NOMO-1 treated with dmso at 0.1 percent for 144 hours (cell line): Measurements from ENCODE around the gene MYL6B.

Experiments used
- DNase-seq: peaks from one replicate; lab custom pipeline; 2025; ENCODE audit not compliant: unreplicated experiment; lab: John Stamatoyannopoulos, UW

MYL6B gene

DNA sequence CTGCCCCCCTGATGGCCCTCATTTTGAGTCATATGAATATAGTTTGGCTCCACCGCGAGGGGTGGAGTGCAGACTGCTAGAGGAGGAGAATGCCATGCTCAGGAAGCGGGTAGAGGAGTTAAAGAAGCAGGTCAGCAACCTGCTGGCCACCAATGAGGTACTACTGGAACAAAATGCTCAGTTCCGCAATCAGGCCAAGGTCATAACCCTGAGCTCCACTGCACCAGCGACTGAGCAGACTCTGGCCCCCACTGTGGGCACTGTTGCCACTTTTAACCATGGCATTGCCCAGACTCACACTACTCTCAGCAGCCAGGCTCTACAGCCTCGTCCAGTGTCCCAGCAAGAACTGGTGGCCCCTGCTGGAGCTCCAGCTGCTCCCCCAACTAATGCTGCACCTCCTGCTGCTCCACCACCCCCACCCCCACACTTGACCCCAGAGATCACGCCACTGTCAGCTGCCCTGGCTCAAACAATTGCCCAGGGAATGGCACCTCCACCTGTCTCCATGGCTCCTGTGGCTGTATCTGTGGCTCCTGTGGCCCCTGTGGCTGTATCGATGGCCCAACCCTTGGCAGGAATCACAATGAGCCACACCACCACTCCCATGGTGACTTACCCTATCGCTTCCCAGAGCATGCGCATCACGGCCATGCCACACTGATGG, 31.1 kb upstream of the MYL6B start:
- no peak for DNase-seq

GRCh38 chr12:56122637-56123036, 29.8 kb upstream of the MYL6B start:
- no peak for DNase-seq

DNA sequence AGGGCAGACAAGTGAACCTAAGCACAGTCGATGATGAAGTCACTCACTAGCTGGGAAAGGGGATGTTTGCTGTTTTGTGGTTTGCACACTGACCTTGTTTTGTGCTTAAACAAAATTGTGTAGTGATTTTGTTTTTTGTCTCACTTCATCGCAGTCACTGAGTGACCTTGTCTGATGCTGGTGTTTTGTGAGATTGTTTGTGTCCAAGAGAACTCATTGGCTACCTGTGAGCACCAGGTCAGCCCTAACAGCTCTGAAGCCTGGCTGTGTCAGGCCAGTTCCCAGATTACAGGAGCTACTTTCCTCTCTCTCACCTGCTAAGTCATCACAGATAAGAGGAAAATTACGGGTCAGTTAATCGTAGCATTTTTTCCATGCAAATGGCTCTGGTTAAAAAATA, 28.3 kb upstream of the MYL6B start:
- no peak for DNase-seq

DNA sequence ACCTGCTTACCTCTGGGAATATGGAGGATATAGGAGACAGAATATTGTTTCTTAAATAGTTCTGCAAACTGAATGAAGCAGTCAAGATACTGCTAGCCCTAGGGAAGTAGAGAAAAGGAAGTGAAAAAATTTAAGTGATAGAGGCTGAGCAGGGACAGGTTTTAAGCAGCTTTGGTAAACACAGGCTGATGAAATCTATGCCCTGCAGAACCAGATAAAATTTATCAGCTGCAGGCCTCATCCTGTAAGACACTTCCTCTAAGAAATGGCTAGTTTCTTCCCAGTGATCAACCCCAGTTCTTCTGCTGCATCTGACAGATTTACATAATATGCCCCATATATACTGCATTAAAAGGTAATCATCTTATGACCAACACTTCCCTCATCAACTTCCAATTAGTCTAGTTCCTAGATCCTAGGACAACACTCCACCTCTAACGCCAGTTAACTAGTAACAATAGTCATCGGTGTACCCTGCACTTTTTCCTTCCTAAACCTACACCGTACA, 25.6 kb upstream of the MYL6B start:
- DNase-seq: peak; percentile 69

DNA sequence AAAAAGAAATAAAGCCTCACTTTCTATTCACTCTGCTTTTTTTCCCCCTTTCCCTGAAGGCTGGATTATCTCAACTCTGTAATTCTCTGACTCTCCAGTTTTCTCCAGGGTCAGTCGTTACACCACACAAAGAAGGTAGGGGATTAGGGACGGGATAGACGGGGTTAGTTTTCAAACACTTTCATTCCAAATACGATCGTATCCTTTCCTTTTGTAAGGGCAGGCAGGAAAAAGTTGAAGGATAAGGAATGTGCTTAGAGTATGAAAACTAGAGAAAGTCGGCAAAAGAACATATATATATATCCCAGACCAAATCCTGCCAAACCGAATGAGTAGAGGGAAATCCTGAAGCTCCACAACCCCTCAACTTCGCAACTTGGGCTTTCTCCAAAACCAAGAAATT, 24.9 kb upstream of the MYL6B start:
- no peak for DNase-seq

DNA sequence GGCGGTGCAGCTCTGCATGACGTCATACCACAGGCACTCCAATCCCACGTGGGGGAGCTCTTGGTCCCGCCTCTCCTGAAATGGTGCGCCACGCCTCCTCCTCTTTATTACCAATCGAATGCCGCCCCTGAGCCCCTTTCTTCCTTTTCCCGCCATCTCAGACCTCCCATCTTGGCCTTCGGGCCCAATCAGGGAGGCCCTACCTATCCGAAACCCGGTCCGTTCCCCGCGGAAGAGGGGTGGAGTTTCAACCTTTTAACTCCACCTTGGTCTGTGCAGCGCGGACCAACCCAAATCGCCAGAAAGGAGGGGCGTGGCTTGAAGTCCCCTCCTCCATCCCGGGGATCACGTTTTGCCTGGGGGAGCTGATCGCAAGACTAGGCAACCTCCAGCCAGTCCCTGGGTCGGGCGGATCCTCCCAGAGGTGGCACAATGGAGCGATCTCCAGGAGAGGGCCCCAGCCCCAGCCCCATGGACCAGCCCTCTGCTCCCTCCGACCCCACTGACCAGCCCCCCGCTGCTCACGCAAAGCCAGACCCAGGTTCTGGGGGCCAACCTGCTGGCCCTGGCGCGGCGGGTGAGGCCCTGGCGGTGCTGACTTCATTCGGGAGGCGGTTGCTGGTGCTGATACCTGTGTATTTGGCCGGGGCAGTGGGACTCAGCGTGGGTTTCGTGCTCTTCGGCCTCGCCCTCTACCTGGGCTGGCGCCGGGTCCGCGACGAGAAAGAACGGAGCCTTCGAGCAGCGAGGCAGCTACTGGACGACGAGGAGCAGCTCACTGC, 24.3 kb upstream of the MYL6B start, which contains the start of gene ESYT1:
Gene ESYT1, plus strand, starts transcription at position 380 of the 782 bp plus-strand sequence. Its CDS starts 53 bp downstream, at position 433.
- DNase-seq: peak; percentile 99

DNA sequence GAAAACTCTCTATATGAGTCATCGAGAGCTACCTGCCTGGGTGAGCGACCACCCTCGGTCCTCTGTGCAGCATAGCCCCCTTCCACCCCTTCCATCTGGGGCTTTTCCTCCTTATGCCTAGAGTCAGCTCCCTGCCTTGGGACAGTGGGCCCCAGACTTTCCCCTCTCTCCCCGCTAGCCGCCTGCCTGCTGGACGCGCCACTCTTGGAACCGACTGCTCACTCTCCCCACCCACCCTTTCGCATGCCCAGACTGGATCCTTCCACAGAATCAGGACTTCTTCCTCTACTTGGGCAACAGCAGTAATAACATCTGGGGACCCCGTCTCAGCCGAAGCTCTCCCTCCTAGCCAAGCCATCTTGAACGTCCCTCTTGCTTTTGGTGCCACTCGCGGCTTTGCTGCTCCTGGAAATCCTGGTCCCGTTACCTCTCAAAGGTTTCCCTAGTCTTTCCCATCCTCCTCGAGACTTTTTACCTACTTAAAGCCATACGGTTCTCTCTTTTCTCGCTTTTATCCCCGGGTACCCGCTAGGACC, 23.6 kb upstream of the MYL6B start:
- DNase-seq: no peak

- peak; percentile 69 for DNase-seq
Measured at GRCh38 chr12:56129206-56129941, 23.0 kb upstream of the MYL6B start.

GRCh38 chr12:56129942-56130495, 22.4 kb upstream of the MYL6B start:
- DNase-seq: no peak

DNA sequence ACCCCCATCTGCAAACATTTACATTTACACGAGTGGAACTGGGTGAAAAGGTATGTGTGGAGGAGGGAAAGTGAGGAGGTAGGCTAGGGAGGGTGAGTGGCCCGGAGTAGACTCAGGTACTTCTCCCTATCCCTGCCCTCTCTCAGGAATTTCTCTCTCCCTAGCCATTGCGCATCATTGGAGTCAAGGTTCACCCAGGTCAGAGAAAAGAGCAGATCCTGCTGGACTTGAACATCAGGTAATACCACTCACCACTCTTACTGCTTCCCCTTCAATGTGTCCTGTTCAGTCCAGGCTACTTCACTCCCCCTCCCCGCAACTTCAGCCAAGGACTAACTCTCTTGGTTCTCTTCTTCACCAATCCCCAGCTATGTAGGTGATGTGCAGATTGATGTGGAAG, 21.5 kb upstream of the MYL6B start:
- no peak for DNase-seq

DNA sequence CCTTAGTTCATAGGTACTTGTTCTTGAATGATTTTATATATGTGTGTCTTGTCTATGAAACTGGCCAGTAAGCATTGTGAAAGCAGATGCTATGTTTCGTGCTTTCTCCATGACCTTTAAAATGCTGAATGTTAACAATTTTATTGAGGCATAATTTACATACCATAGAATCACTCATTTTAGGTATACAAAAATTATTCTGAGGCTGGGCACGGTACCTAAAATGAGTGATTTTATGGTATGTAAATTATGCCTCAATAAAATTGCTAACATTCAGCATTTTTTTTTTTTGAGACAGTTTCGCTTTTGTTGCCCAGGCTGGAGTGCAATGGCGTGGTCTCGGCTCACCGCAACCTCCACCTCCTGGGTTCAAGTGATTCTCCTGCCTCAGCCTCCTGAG, 17.5 kb upstream of the MYL6B start:
- DNase-seq: no peak

DNA sequence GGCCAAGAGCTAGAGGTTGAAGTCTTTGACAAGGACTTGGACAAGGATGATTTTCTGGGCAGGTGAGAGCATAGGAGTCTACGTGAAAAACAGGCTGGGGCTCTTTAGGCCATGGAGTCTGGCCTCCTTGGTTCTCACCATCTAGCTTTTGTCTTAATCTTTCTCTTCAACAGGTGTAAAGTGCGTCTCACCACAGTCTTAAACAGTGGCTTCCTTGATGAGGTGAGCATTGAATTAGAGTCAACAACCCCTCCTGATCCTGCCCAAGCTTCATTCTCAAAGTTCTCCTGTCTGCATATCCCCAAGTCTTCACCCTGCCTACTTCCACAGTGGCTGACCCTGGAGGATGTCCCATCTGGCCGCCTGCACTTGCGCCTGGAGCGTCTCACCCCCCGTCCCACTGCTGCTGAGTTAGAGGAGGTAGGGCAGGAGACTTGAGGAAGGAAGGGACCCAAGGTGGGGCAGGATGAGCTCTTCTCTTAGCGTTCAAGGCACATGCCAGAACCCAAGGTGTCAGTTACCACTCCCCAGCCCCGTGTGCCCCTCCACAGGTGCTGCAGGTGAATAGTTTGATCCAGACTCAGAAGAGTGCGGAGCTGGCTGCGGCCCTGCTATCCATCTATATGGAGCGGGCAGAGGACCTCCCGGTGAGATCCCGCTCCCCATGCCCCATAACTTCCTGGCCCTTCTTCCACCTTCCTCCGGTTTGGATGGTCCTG, 14.4 kb upstream of the MYL6B start:
- no peak for DNase-seq

DNA sequence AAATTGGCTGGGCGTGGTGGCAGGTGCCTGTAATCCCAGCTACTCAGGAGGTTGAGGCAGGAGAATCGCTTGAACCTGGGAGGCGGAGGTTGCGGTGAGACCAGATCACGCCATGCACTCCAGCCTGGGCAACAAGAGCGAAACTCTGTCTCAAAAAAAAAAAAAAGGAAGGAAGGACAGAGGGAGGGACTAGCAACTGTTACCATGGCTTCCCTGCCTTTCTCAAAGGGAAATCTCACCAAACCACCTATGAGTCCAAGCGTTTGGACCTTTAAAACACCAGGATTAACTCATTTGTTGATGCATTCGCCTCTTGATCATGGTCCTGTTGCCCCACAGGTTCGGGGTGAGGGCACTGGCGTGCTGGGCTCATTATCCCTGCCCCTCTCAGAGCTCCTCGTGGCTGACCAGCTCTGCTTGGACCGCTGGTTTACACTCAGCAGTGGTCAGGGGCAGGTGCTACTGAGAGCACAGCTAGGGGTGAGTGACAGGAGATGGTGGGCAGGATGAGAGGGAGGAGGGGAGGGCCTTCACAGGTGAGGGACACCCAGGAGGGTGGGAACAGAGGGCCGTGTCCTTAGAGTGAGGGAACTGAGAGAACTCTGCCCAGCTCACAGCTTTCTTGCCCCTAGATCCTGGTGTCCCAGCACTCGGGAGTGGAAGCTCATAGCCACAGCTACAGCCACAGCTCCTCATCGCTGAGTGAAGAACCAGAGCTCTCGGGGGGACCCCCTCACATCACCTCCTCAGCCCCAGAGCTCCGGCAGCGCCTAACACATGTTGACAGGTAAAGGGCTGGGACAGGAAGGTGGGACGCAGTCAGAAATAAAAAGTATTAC, 10.2 kb upstream of the MYL6B start:
- DNase-seq: no peak

DNA sequence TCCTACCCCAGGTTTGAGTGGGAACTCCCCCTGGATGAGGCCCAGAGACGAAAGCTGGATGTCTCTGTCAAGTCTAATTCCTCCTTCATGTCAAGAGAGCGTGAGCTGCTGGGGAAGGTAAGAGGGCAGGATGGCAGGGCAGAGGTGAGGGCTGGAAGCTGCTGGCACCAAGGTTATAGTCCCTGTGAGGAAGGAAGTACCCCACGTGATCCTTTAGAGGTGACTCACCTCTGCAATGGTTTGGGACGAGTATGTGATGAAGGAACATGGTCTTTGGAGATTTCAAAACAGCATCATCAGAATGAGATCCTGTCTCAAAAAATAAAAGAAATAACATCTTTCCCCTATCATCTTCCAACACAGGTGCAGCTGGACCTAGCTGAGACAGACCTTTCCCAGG, 9.2 kb upstream of the MYL6B start:
- no peak for DNase-seq

DNA sequence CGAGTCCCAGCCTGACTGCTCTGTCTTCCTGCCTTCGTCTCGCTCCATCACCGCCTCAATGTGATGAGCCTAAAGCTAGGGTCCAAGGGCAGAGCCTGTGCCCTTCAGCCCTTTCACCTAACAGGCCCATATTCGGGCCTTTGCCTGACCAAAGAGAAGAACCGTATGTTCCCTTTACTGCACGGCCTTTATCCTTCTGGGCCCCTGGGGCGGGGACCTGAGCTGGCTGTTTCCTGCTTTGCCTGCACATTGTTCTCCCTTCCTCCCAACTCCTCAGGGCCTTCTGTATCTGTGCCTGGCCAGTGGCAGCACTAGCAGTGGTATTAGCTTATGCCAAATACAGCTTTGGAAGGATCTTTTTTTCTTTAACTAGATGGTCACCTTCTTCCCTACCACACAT, 8.5 kb upstream of the MYL6B start:
- DNase-seq: no peak

GRCh38 chr12:56145217-56145616, 7.2 kb upstream of the MYL6B start:
- DNase-seq: no peak

GRCh38 chr12:56146492-56147460, 5.6 kb upstream of the MYL6B start:
- DNase-seq: no peak

DNA sequence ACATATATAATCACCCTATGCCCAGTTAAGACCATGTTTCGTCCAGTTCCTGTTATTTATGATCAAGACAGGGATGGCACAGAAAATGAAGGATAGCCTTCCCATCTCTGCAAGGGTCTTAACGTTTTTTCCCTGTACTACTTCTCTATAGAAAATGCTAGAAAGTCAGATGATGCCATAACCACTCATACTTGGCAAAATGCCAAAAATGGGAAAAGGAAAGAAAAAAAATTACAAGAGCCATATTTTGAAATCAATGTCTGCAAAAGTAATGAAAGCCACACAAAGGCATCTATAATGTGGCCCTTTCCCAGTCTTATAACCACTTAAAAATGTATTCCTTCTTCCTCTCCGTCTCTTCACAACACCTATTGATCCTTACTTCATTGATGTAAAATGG, 1.8 kb upstream of the MYL6B start:
- no peak for DNase-seq
